ENCODE data around the gene NRSN2.

GRCh38 chr20:308427-309038 is 38.4 kb upstream of the NRSN2 start:
- TF ChIP-seq ZNF274 (IDR thresholded peaks at IDR 0.05; ENCODE audit: low read depth, low read length) (no peak), YY1 (IDR thresholded peaks at IDR 0.05; ENCODE audit: insufficient read depth, insufficient read length) (no peak), SUZ12 (IDR thresholded peaks at IDR 0.05; ENCODE audit: extremely low read depth, insufficient read depth, insufficient read length) (no peak)

Data from NT2/D1 (cell line).